HG03575 (cell line): ENCODE measurements around the gene IFITM5.

Experiments
- ATAC-seq: cut with Tn5 transposase; IDR thresholded peaks from one replicate; pipeline ENCODE4 v1.9.1; 2021; ENCODE audit not compliant: unreplicated experiment, insufficient number of reproducible peaks, low FRiP score; ENCODE audit errors: extremely low read depth

IFITM5 gene

GRCh38 chr11:253886-254270 lies 45.4 kb downstream of the IFITM5 start:
- no peak for ATAC-seq

- ATAC-seq = no peak
These were observed 46.0 kb downstream of the IFITM5 start for GRCh38 chr11:253160-253885.

GRCh38 chr11:252666-253065 lies 46.7 kb downstream of the IFITM5 start:
- no peak for ATAC-seq

- ATAC-seq = no peak
These were observed 47.8 kb downstream of the IFITM5 start for GRCh38 chr11:251550-251949.

GRCh38 chr11:250740-251299 lies 48.5 kb downstream of the IFITM5 start:
- ATAC-seq = no peak

- no peak for ATAC-seq
These were observed 49.1 kb downstream of the IFITM5 start for GRCh38 chr11:250274-250673.

GRCh38 chr11:249062-249461 lies 50.3 kb downstream of the IFITM5 start:
- no peak for ATAC-seq
